Measurements from ENCODE around the gene TNNT1. TPM values are rescaled to one million over a fixed set of nuclear protein-coding genes. Genes with fewer than 3 reads are reported as not detected.

The TNNT1 gene
- polyA plus RNA-seq, 2 of the 4 experiments (the other 2 are of a cell fraction), result 140 to 155 TPM

DNA sequence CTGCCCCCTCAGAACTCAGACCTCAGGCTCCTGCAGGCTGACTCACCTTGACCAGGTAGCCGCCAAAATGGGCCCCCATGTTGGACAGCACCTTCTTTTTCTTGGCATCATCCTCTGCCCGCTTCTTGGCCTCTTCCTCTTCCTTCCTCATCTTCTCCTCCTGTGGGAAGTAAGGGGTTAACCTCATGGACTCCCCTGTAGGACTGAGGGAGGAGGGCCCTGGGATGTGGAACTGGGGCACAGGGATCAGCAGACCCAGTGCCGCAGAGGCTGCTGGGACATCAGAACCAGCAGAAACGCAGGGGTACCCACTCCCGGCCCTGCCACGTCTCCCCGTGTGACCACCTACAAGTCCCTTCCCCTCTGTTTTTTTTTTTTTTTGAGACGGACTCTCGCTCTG, 11.1 kb downstream of the TNNT1 start (continued):
- TF ChIP-seq PBX3 (IDR thresholded peaks at IDR 0.05), result no peak
- TF ChIP-seq HOXB5 (CRISPR knock-in tag; IDR thresholded peaks at IDR 0.05), result no peak

- WGBS (ENCODE audit: missing lambda C conversion rate), result 91% methylated on average over 17 of the region's 17 CpGs
- Histone ChIP-seq H3K4me2 (no peak overlapping the region), H3K27ac (no peak overlapping the region), H3K4me3 (no peak overlapping the region), H3K9me3 (no peaks in the 10 kb centered on the region), H3K4me1 (no peaks in the 10 kb centered on the region)
- CTCF ChIA-PET, result interaction anchor here (0.7 to 5.1 kb wide), 18 partner anchors 9 to 497 kb away, joined by 3 to 25 read pairs (median 4); partner anchors contain the start of genes DNAAF3, PPP1R12C and TMEM238
- no peak for ATAC-seq
- TF ChIP-seq ATOH8 (CRISPR knock-in tag; IDR thresholded peaks at IDR 0.05; ENCODE audit: low read depth), result no peak
- no peak for TF ChIP-seq MAZ (IDR thresholded peaks at IDR 0.05; ENCODE audit: borderline replicate concordance, low read depth, low read length)
- no peak for TF ChIP-seq HOXA7 (CRISPR knock-in tag; IDR thresholded peaks at IDR 0.05)
- TF ChIP-seq MAX (IDR thresholded peaks at IDR 0.05), result no peak
- no peak for TF ChIP-seq BCL3 (IDR thresholded peaks at IDR 0.05)
- TF ChIP-seq, protein P1, sequence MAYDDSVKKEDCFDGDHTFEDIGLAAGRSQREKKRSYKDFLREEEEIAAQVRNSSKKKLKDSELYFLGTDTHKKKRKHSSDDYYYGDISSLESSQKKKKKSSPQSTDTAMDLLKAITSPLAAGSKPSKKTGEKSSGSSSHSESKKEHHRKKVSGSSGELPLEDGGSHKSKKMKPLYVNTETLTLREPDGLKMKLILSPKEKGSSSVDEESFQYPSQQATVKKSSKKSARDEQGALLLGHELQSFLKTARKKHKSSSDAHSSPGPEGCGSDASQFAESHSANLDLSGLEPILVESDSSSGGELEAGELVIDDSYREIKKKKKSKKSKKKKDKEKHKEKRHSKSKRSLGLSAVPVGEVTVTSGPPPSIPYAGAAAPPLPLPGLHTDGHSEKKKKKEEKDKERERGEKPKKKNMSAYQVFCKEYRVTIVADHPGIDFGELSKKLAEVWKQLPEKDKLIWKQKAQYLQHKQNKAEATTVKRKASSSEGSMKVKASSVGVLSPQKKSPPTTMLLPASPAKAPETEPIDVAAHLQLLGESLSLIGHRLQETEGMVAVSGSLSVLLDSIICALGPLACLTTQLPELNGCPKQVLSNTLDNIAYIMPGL (CRISPR knock-in tag; IDR thresholded peaks at IDR 0.05; ENCODE audit: borderline replicate concordance), result no peak
- no peak for TF ChIP-seq ZNF302 (CRISPR knock-in tag; IDR thresholded peaks at IDR 0.05)
- TF ChIP-seq KDM1A (IDR thresholded peaks at IDR 0.05; ENCODE audit: low read depth), result no peak
- TF ChIP-seq, protein P2, sequence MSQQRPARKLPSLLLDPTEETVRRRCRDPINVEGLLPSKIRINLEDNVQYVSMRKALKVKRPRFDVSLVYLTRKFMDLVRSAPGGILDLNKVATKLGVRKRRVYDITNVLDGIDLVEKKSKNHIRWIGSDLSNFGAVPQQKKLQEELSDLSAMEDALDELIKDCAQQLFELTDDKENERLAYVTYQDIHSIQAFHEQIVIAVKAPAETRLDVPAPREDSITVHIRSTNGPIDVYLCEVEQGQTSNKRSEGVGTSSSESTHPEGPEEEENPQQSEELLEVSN (IDR thresholded peaks at IDR 0.05; ENCODE audit: borderline replicate concordance, low read depth), result no peak
- no peak for TF ChIP-seq CBX8 (IDR thresholded peaks at IDR 0.05)
- TF ChIP-seq EHMT2 (IDR thresholded peaks at IDR 0.05; ENCODE audit: low read depth), result no peak
- TF ChIP-seq CEBPB (IDR thresholded peaks at IDR 0.05), result no peak
- TF ChIP-seq ZC3H11A (IDR thresholded peaks at IDR 0.05), result no peak
- no peak for TF ChIP-seq HOXB5 (CRISPR knock-in tag; IDR thresholded peaks at IDR 0.05)
- no peak for TF ChIP-seq POLR2A (IDR thresholded peaks at IDR 0.05; ENCODE audit: low read length)
- TF ChIP-seq TFCP2L1 (CRISPR knock-in tag; IDR thresholded peaks at IDR 0.05), result no peak
- no peak for TF ChIP-seq RCOR1 (IDR thresholded peaks at IDR 0.05; ENCODE audit: low read depth, low read length)
- TF ChIP-seq RFX5 (IDR thresholded peaks at IDR 0.05), result no peak
- TF ChIP-seq SREBF2 (IDR thresholded peaks at IDR 0.05), result no peak
- no peak for TF ChIP-seq USF2 (IDR thresholded peaks at IDR 0.05)
- no peak for FAIRE-seq
- POLR2A ChIA-PET, result interaction anchor here (0.5 kb wide), 1 partner anchor 121 kb away, joined by 5 read pairs; no protein-coding TSS in a partner anchor
- DNase-seq (ENCODE audit: low read depth in 1 of 2, low spot score in 1 of 2), result no peak
These were observed 12.5 kb downstream of the TNNT1 start for GRCh38 chr19:55136399-55137102.

Data from A549 (cell line).